GM21529 (cell line): ENCODE results near the gene MUC12.
"Not testable (repeated sequence)": the region's sequence is repeated elsewhere in the genome, so short reads cannot be mapped to it uniquely, and the experiment has no call there.

Experiments
- ATAC-seq: cut with Tn5 transposase; IDR thresholded peaks from one replicate; pipeline ENCODE4 v1.9.1; 2021; ENCODE audit not compliant: unreplicated experiment

MUC12 gene

GRCh38 chr7:100969066-100969615 lies at the start of gene MUC12:
MUC12 (plus strand) TSS chr7:100969565; CDS start chr7:100969623, 58 bp downstream.
- ATAC-seq = no peak

- not testable (repeated sequence) for ATAC-seq
Measured at GRCh38 chr7:100919779-100920437, 49.5 kb upstream of the MUC12 start.

GRCh38 chr7:100921039-100921438 lies 48.3 kb upstream of the MUC12 start:
- ATAC-seq = no peak

- not testable (repeated sequence) for ATAC-seq
Measured at GRCh38 chr7:100923616-100924015, 45.7 kb upstream of the MUC12 start.

GRCh38 chr7:100929808-100930174 lies 39.6 kb upstream of the MUC12 start:
- no peak for ATAC-seq

GRCh38 chr7:100933734-100934133 lies 35.6 kb upstream of the MUC12 start:
- no peak for ATAC-seq

- ATAC-seq = not testable (repeated sequence)
Measured at GRCh38 chr7:100935381-100935780, 34.0 kb upstream of the MUC12 start.

GRCh38 chr7:100936167-100936566 lies 33.2 kb upstream of the MUC12 start:
- ATAC-seq = not testable (repeated sequence)

- no peak for ATAC-seq
Measured at GRCh38 chr7:100942045-100942774, 27.2 kb upstream of the MUC12 start.

- ATAC-seq = no peak
Measured at GRCh38 chr7:100943693-100944092, 25.7 kb upstream of the MUC12 start.

GRCh38 chr7:100944138-100944537 lies 25.2 kb upstream of the MUC12 start:
- no peak for ATAC-seq

- no peak for ATAC-seq
Measured at GRCh38 chr7:100946111-100946510, 23.3 kb upstream of the MUC12 start.

- no peak for ATAC-seq
Measured at GRCh38 chr7:100946766-100947365, 22.5 kb upstream of the MUC12 start.

- no peak for ATAC-seq
Measured at GRCh38 chr7:100947792-100948191, 21.6 kb upstream of the MUC12 start.

GRCh38 chr7:100949227-100949932 lies 20.0 kb upstream of the MUC12 start, which contains the start of gene MUC3A:
MUC3A (plus strand) TSS chr7:100949534; CDS start chr7:100949625, 91 bp downstream.
- no peak for ATAC-seq

GRCh38 chr7:100949933-100950443 lies 19.4 kb upstream of the MUC12 start:
- ATAC-seq = no peak

- ATAC-seq = no peak
Measured at GRCh38 chr7:100951172-100951571, 18.2 kb upstream of the MUC12 start.

- ATAC-seq = no peak
Measured at GRCh38 chr7:100951888-100952560, 17.3 kb upstream of the MUC12 start.

GRCh38 chr7:100952641-100953040 lies 16.7 kb upstream of the MUC12 start:
- ATAC-seq = no peak

GRCh38 chr7:100957832-100958421 lies 11.4 kb upstream of the MUC12 start:
- no peak for ATAC-seq
